HG03521 (cell line): ENCODE results near the gene DOCK7.
"Not testable (repeated sequence)": the region's sequence is repeated elsewhere in the genome, so short reads cannot be mapped to it uniquely, and the experiment has no call there.

Experiments used
- ATAC-seq: cut with Tn5 transposase; IDR thresholded peaks from one replicate; pipeline ENCODE4 v1.9.1; 2021; ENCODE audit warnings: mild to moderate bottlenecking, moderate library complexity; ENCODE audit not compliant: unreplicated experiment

The DOCK7 gene

GRCh38 chr1:62693123-62693522, 4.9 kb upstream of the DOCK7 start:
- ATAC-seq: no peak

GRCh38 chr1:62691062-62691844, 3.1 kb upstream of the DOCK7 start:
- ATAC-seq: no peak

- no peak for ATAC-seq
Observed at GRCh38 chr1:62689524-62689923, 1.3 kb upstream of the DOCK7 start.

GRCh38 chr1:62688687-62689085, 500 bp upstream of the DOCK7 start:
- ATAC-seq: peak; percentile 3

- peak; percentile 31 for ATAC-seq
Observed at GRCh38 chr1:62687421-62687902, 724 bp downstream of the DOCK7 start.

GRCh38 chr1:62686822-62687221, 1.4 kb downstream of the DOCK7 start:
- no peak for ATAC-seq

- no peak for ATAC-seq
Observed at GRCh38 chr1:62685431-62685859, 2.7 kb downstream of the DOCK7 start.

GRCh38 chr1:62682531-62682930, 5.7 kb downstream of the DOCK7 start:
- no peak for ATAC-seq

- not testable (repeated sequence) for ATAC-seq
Observed at GRCh38 chr1:62680992-62681391, 7.2 kb downstream of the DOCK7 start.

- ATAC-seq: not testable (repeated sequence)
Observed at GRCh38 chr1:62677822-62678221, 10.4 kb downstream of the DOCK7 start.

- ATAC-seq: no peak
Observed at GRCh38 chr1:62676611-62677356, 11.4 kb downstream of the DOCK7 start.

- ATAC-seq: no peak
Observed at GRCh38 chr1:62673629-62674028, 14.6 kb downstream of the DOCK7 start.

- ATAC-seq: no peak
Observed at GRCh38 chr1:62672029-62672428, 16.2 kb downstream of the DOCK7 start.

- no peak for ATAC-seq
Observed at GRCh38 chr1:62654744-62655143, 33.4 kb downstream of the DOCK7 start.

- no peak for ATAC-seq
Observed at GRCh38 chr1:62652387-62652786, 35.8 kb downstream of the DOCK7 start.

- no peak for ATAC-seq
Observed at GRCh38 chr1:62643283-62643682, 44.9 kb downstream of the DOCK7 start.

- ATAC-seq: no peak
Observed at GRCh38 chr1:62637392-62638105, 50.6 kb downstream of the DOCK7 start.

GRCh38 chr1:62628506-62628905, 59.7 kb downstream of the DOCK7 start:
- ATAC-seq: no peak

GRCh38 chr1:62625415-62625814, 62.8 kb downstream of the DOCK7 start:
- peak; percentile 57 for ATAC-seq

- ATAC-seq: peak; percentile 91
Observed at GRCh38 chr1:62621907-62622306, 66.3 kb downstream of the DOCK7 start.

- no peak for ATAC-seq
Observed at GRCh38 chr1:62613890-62614289, 74.3 kb downstream of the DOCK7 start.
